Measurements from ENCODE around the gene ACSF2. TPM values are rescaled to one million over a fixed set of nuclear protein-coding genes. Genes with fewer than 3 reads are reported as not detected.

ACSF2 gene
- total RNA-seq, 1 donor from 2014 or later, result 17.9 TPM

DNA sequence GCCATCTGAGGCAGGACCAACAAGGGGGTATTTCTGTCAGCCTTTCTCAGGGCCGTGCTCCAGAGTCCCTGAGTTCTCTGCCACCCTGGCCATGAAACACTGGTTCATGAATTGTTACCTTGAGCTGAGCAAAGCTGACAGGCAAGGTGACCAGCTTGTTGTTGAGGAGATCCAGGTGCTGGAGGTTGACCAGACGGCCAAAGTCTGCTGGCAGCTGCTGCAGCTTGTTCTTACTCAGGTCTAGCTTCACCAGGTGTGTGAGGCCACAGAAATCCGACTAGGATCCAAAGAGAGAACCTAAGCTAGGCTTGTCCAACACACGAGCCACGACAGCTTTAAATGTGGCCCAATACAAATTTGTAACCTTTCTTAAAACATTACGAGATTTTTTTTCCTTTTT, 33.4 kb upstream of the ACSF2 start:
- peaks cover 32% of the 10 kb centered on the region for H3K4me1 Mint-ChIP-seq
- TF ChIP-seq CTCF (IDR thresholded peaks at IDR 0.05), result no peak
- H3K27ac Mint-ChIP-seq, result no peak overlapping the region
- peaks cover 76% of the 10 kb centered on the region for H3K36me3 Mint-ChIP-seq (ENCODE audit: low read depth)
- H3K4me3 Mint-ChIP-seq, result no peak overlapping the region
- DNase-seq (no peak), ATAC-seq (ENCODE audit: low read depth) (no peak)
- H3K9me3 Mint-ChIP-seq, result no peaks in the 10 kb centered on the region
- ChIA-PET POLR2A (no interaction called here), CTCF (no interaction called here)
- no peaks in the 10 kb centered on the region for H3K27me3 Mint-ChIP-seq
- intact Hi-C loops (cut with micrococcal nuclease), result no loop called here

DNA sequence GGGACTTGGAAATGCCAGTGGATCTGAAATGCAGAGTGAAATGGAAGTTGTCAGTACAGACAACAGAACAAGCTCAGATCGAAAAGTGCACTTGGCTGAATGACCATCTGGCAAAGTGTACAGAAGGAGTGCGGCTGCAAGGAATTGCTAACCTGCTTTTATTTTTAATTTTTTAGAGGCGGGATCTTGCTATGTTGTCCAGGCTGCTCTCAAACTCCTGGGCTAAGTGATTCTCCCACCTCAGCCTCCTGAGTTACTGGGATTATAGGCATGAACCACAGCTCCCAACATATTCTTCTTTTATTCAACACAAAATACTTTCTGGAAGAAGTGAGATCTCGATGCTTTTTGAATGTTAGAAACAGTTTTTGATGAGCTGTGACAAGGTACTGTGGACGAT, 32.3 kb upstream of the ACSF2 start:
- H3K36me3 Mint-ChIP-seq (ENCODE audit: low read depth), result peaks cover 65% of the 10 kb centered on the region
- CTCF ChIA-PET, result no interaction called here
- H3K4me1 Mint-ChIP-seq, result peaks cover 35% of the 10 kb centered on the region
- no peaks in the 10 kb centered on the region for H3K9me3 Mint-ChIP-seq
- POLR2A ChIA-PET, result no interaction called here
- intact Hi-C loops (cut with micrococcal nuclease), result no loop called here
- no peaks in the 10 kb centered on the region for H3K27me3 Mint-ChIP-seq
- TF ChIP-seq CTCF (IDR thresholded peaks at IDR 0.05), result no peak
- ATAC-seq (ENCODE audit: low read depth), result no peak
- H3K4me3 Mint-ChIP-seq, result no peak overlapping the region
- no peak for DNase-seq
- H3K27ac Mint-ChIP-seq, result no peak overlapping the region

DNA sequence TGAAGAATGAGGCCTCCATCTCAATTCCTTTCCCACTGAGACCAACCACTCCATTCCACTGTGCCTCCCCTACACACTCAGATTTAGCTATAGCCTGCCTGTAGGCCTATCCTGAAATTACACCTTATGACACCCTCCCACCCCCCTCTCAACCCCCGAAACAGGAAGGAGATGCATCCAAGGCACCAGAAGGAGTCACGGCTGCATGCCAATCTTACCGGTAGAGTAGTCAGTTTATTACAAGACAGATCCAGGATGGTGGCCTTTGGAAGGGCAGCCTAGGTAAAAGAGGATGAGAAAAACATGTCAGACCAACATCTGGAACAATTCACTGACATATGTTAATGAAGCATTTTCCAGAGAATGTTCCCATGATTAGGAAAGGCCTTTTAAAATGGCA, 31.3 kb upstream of the ACSF2 start:
- DNase-seq, result no peak
- Mint-ChIP-seq H3K9me3 (no peaks in the 10 kb centered on the region), H3K27ac (no peak overlapping the region), H3K4me3 (no peak overlapping the region), H3K36me3 (ENCODE audit: low read depth) (peaks cover 56% of the 10 kb centered on the region), H3K27me3 (no peaks in the 10 kb centered on the region), H3K4me1 (peaks cover 35% of the 10 kb centered on the region)
- intact Hi-C loops (cut with micrococcal nuclease), result loop anchor here (5.0 kb wide), 2 partner anchors 32 to 1487 kb away; partner anchors contain the start of gene UBE2Z
- ChIA-PET POLR2A (interaction anchor here (0.7 kb wide), 1 partner anchor 904 kb away, joined by 4 read pairs; no protein-coding TSS in a partner anchor), CTCF (no interaction called here)
- ATAC-seq (ENCODE audit: low read depth), result no peak
- TF ChIP-seq CTCF (IDR thresholded peaks at IDR 0.05), result no peak

GRCh38 chr17:50396261-50397110, 29.5 kb upstream of the ACSF2 start:
- H3K4me1 Mint-ChIP-seq, result peaks cover 26% of the 10 kb centered on the region

More at GRCh38 chr17:50396261-50397110, 29.5 kb upstream of the ACSF2 start:
- peak overlapping the region; percentile 88 for H3K4me3 Mint-ChIP-seq
- no peaks in the 10 kb centered on the region for H3K9me3 Mint-ChIP-seq
- H3K36me3 Mint-ChIP-seq (ENCODE audit: low read depth), result peaks cover 40% of the 10 kb centered on the region
- no peak for ATAC-seq (ENCODE audit: low read depth)
- ChIA-PET POLR2A (interaction anchor here (0.5 to 4.2 kb wide), 20 partner anchors 8 to 470 kb away, joined by 3 to 33 read pairs (median 6); partner anchors contain the start of genes ACSF2, EME1, LUC7L3 and MRPL27), CTCF (interaction anchor here (0.7 to 3.2 kb wide), 20 partner anchors 8 to 87 kb away, joined by 3 to 29 read pairs (median 5); partner anchors contain the start of genes ACSF2, EME1, MRPL27 and RSAD1)
- DNase-seq, result no peak
- intact Hi-C loops (cut with micrococcal nuclease), result loop anchor here (1.0 to 5.0 kb wide), 8 partner anchors 23 to 1489 kb away; partner anchors contain the start of genes ACSF2, EME1, MRPL27 and RSAD1
- TF ChIP-seq CTCF (IDR thresholded peaks at IDR 0.05), result no peak
- peak overlapping the region; percentile 76 for H3K27ac Mint-ChIP-seq
- H3K27me3 Mint-ChIP-seq, result no peaks in the 10 kb centered on the region

Measured in activated B cell treated with CpG ODN at 0.5 μM for 24 hours (primary cell).